Measurements from ENCODE around the gene NAIF1. TPM values are rescaled to one million over a fixed set of nuclear protein-coding genes. Genes with fewer than 3 reads are reported as not detected.

The NAIF1 gene
- total RNA-seq, 1 experiment from 2014 or later, result 11.0 TPM

- ATAC-seq, result no peak
- DNase-seq (ENCODE audit: low read depth, low spot score), result no peak
- CTCF ChIA-PET, result no interaction called here
These were observed 4.8 kb downstream of the NAIF1 start for GRCh38 chr9:128062279-128062678.

GRCh38 chr9:128061275-128061960, 5.7 kb downstream of the NAIF1 start:
- no peak overlapping the region for H3K9ac ChIP-seq (ENCODE audit: low read length)
- ATAC-seq (no peak), DNase-seq (ENCODE audit: low read depth, low spot score) (no peak)
- H3K4me2 ChIP-seq (ENCODE audit: low read length), result no peak overlapping the region
- no peaks in the 10 kb centered on the region for H3K27me3 ChIP-seq (ENCODE audit: insufficient read depth, low read length)
- ChIA-PET CTCF (no interaction called here), RAD21 (ENCODE audit: low non-redundant PET in 1 of 2, low total read pairs in 2 of 2, uncharacterized antibody in 2 of 2, unreplicated experiment in 2 of 2) (no interaction called here), POLR2A (interaction anchor here (0.7 kb wide), 1 partner anchor 132 kb away, joined by 3 read pairs; no protein-coding TSS in a partner anchor)
- intact Hi-C loops (cut with micrococcal nuclease), result no loop called here
- peaks cover 7 to 22% of the 10 kb centered on the region in 2 experiments; a peak in 3 of 4 replicates for H3K4me1 ChIP-seq (ENCODE audit: control insufficient read depth in 1 of 2, insufficient read depth in 2 of 2, low read length in 2 of 2)
- H4K20me1 ChIP-seq (ENCODE audit: insufficient read depth), result no peaks in the 10 kb centered on the region
- H2AFZ ChIP-seq (ENCODE audit: low read depth, low read length, poor library complexity, severe bottlenecking), result no peak overlapping the region
- no peaks in the 10 kb centered on the region for H3K9me3 ChIP-seq (ENCODE audit: control insufficient read depth in 1 of 2, insufficient read depth in 1 of 2, low read depth in 1 of 2, low read length in 2 of 2)
- peaks cover 7% of the 10 kb centered on the region; the same call in 1 of the 2 replicates for H3K79me2 ChIP-seq (ENCODE audit: insufficient read depth, low read length)
- no peaks in the 10 kb centered on the region for H3K36me3 ChIP-seq (ENCODE audit: control insufficient read depth in 1 of 2, insufficient read depth in 2 of 2, low read length in 2 of 2)
- H3K4me3 ChIP-seq (replicated peaks in 1 of 2; ENCODE audit: low read depth in 1 of 2, low read length in 2 of 2), result no peak overlapping the region
- no peaks in the 10 kb centered on the region for H3K9me2 ChIP-seq (ENCODE audit: insufficient read depth)
- no peak for TF ChIP-seq POLR2A (IDR thresholded peaks at IDR 0.05; ENCODE audit: borderline replicate concordance, extremely low read depth, insufficient read depth, insufficient read length)
- no peak for TF ChIP-seq FOSL1 (IDR thresholded peaks at IDR 0.05; ENCODE audit: low read depth)
- no peak for TF ChIP-seq POLR2AphosphoS5 (IDR thresholded peaks at IDR 0.05; ENCODE audit: low read depth, low read length)
- no peak for TF ChIP-seq ZBTB33 (IDR thresholded peaks at IDR 0.05; ENCODE audit: extremely low read depth, insufficient replicate concordance, low read length)
- TF ChIP-seq MAX (IDR thresholded peaks at IDR 0.05), result no peak
- TF ChIP-seq SP1 (IDR thresholded peaks at IDR 0.05; ENCODE audit: low read depth), result no peak
- TF ChIP-seq EZH2phosphoT487 (IDR thresholded peaks at IDR 0.05; ENCODE audit: borderline replicate concordance), result no peak
- no peak for TF ChIP-seq EZH2 (IDR thresholded peaks at IDR 0.05)
- TF ChIP-seq CBX3 (IDR thresholded peaks at IDR 0.05; ENCODE audit: low read depth), result no peak
- no peak for TF ChIP-seq SRF (IDR thresholded peaks at IDR 0.05; ENCODE audit: low read depth)
- TF ChIP-seq JUND (IDR thresholded peaks at IDR 0.05), result no peak
- TF ChIP-seq CEBPB (IDR thresholded peaks at IDR 0.05; ENCODE audit: low read depth), result no peak
- TF ChIP-seq TCF7L2 (IDR thresholded peaks at IDR 0.05; ENCODE audit: borderline replicate concordance, extremely low read depth, insufficient read depth, insufficient read length), result no peak
- TF ChIP-seq ZNF274 (IDR thresholded peaks at IDR 0.05; ENCODE audit: low read depth, low read length), result no peak
- no peak for TF ChIP-seq ELF1 (IDR thresholded peaks at IDR 0.05; ENCODE audit: borderline replicate concordance, low read depth)
- no peak for TF ChIP-seq ZFX (IDR thresholded peaks at IDR 0.05)
- BruUV-seq (replicated peaks), result no TSS peak
- no peak overlapping the region for H3K27ac ChIP-seq (ENCODE audit: low read depth, low read length)

More at GRCh38 chr9:128062279-128062678, 4.8 kb downstream of the NAIF1 start:
- Histone ChIP-seq H3K9me2 (ENCODE audit: insufficient read depth) (no peaks in the 10 kb centered on the region), H3K4me3 (replicated peaks in 1 of 2; ENCODE audit: low read depth in 1 of 2, low read length in 2 of 2) (no peak overlapping the region), H3K27ac (ENCODE audit: low read depth, low read length) (no peak overlapping the region), H3K36me3 (ENCODE audit: control insufficient read depth in 1 of 2, insufficient read depth in 2 of 2, low read length in 2 of 2) (no peaks in the 10 kb centered on the region), H3K9ac (ENCODE audit: low read length) (no peak overlapping the region), H3K4me2 (ENCODE audit: low read length) (no peak overlapping the region), H3K4me1 (ENCODE audit: control insufficient read depth in 1 of 2, insufficient read depth in 2 of 2, low read length in 2 of 2) (peaks cover 6 to 23% of the 10 kb centered on the region in 2 experiments), H3K27me3 (ENCODE audit: insufficient read depth, low read length) (no peaks in the 10 kb centered on the region), H3K79me2 (ENCODE audit: insufficient read depth, low read length) (peaks cover 12% of the 10 kb centered on the region; the same call in 1 of the 2 replicates), H3K9me3 (ENCODE audit: control insufficient read depth in 1 of 2, insufficient read depth in 1 of 2, low read depth in 1 of 2, low read length in 2 of 2) (no peaks in the 10 kb centered on the region), H4K20me1 (ENCODE audit: insufficient read depth) (no peaks in the 10 kb centered on the region), H2AFZ (ENCODE audit: low read depth, low read length, poor library complexity, severe bottlenecking) (no peak overlapping the region)
- intact Hi-C loops (cut with micrococcal nuclease), result no loop called here
- no TSS peak for BruUV-seq (replicated peaks)
- ChIA-PET RAD21 (ENCODE audit: low non-redundant PET in 1 of 2, low total read pairs in 2 of 2, uncharacterized antibody in 2 of 2, unreplicated experiment in 2 of 2) (no interaction called here), POLR2A (interaction anchor here (0.7 kb wide), 1 partner anchor 131 kb away, joined by 3 read pairs; no protein-coding TSS in a partner anchor)
- no peak for TF ChIP-seq ZNF274 (IDR thresholded peaks at IDR 0.05; ENCODE audit: low read depth, low read length)

All from HCT116 (cell line).